Activated T-helper 2 cell treated with anti-CD3 and anti-CD28 coated beads, Interferon-gamma antibody, Interleukin-2, Interleukin-4, amounts not matched to agents 10 μg/mL and 5 μg/mL and 100 μg/mL, durations not matched to agents 14 hours and 24 hours and 36 hours (primary cell): ENCODE results near the gene BTF3L4. TPM values are rescaled to one million over a fixed set of nuclear protein-coding genes. Genes with fewer than 3 reads are reported as not detected.
A peak's percentile ranks its signal among the peaks of the same experiment; 100 is the strongest.
"Not testable (repeated sequence)": the region's sequence is repeated elsewhere in the genome, so short reads cannot be mapped to it uniquely, and the experiment has no call there.

Experiments used
- DNase-seq: peaks from one replicate; pipeline ENCODE4 v3.0.0; 2021; ENCODE audit warnings: low spot score
- H3K27ac Mint-ChIP-seq: one replicate; pipeline ENCODE4 v1.8.0; 2021; ENCODE audit warnings: mixed read lengths
- H3K27me3 Mint-ChIP-seq: one replicate; pipeline ENCODE4 v1.8.0; 2021; ENCODE audit warnings: low read depth, mixed read lengths
- H3K36me3 Mint-ChIP-seq: one replicate; pipeline ENCODE4 v1.8.0; 2021; ENCODE audit warnings: low read depth, mixed read lengths
- H3K4me1 Mint-ChIP-seq: one replicate; pipeline ENCODE4 v1.8.0; 2021; ENCODE audit warnings: low read depth, mixed read lengths
- H3K4me3 Mint-ChIP-seq: one replicate; pipeline ENCODE4 v1.8.0; 2021; ENCODE audit warnings: low read depth, mild to moderate bottlenecking, moderate library complexity, mixed read lengths
- H3K9me3 Mint-ChIP-seq: one replicate; pipeline ENCODE4 v1.8.0; 2021; ENCODE audit warnings: mixed read lengths
- intact Hi-C: fragments of 100-400 bp; cut with micrococcal nuclease; formaldehyde crosslinking; loops from one replicate; pipeline ENCODE4 v1.15.1; 2023
- total RNA-seq: library from RNA; stranded (reverse); gene quantifications from 2 replicates; pipeline ENCODE4 v1.2.3, GENCODE V29; 2022

Gene BTF3L4
- total RNA-seq, 1 donor from 2014 or later: 40.8 TPM

DNA sequence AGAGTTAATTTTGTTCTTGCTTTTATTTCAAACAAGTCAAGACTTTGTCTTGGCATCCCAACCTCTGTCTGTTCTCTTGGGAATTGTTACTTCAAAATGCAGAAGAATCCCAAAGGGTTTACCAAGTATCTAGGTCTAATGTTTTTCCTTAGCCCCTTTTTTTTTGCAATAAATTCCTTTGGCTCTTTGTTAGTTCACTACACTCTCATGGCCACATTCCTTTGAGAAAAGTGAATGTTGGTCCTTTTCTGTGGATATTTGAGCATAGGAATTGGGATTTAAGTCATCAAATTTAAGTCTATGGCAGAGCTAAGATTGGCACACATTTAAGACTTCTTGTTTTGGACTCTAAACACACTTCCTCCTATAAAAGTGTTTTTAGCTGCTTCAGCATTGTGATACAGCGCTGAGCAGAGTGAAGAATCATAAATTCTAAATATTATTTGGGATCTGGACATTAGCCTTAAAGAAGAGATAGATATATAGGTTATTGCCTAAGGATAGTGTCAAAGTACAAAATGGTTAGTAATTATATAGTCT, 1.9 kb downstream of the BTF3L4 start:
- H3K4me3 Mint-ChIP-seq: peak overlapping the region; percentile 100
- intact Hi-C loops: loop anchor here (5.0 to 10.0 kb wide), 4 partner anchors 84 to 1994 kb away; partner anchors contain the start of genes CC2D1B, ORC1, PRPF38A and TCEANC2
- DNase-seq: no peak
- peaks cover 35% of the 10 kb centered on the region for H3K36me3 Mint-ChIP-seq
- no peaks in the 10 kb centered on the region for H3K27me3 Mint-ChIP-seq
- H3K27ac Mint-ChIP-seq: no peak overlapping the region
- no peaks in the 10 kb centered on the region for H3K9me3 Mint-ChIP-seq
- H3K4me1 Mint-ChIP-seq: peaks cover 36% of the 10 kb centered on the region

DNA sequence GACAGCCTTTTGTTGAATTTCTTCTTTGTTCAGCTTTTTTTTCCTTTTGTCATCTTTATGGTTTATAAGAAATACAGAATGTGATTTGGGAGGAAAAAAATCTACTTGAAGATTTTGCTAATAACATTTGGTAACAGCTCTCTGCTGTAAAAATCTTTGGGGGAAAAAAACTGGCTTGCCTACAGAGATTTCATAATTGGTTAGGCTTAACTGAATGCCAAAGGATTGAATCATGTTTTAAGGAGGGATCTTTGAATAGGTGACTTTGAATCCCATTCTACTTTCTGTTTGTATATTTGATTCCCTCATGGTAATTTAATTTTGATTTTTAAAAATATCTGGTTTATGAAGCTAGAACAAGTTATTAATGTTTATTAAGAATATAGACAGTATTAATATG, 3.2 kb downstream of the BTF3L4 start:
- no peak overlapping the region for H3K27ac Mint-ChIP-seq
- DNase-seq: no peak
- H3K36me3 Mint-ChIP-seq: peaks cover 43% of the 10 kb centered on the region
- no peaks in the 10 kb centered on the region for H3K27me3 Mint-ChIP-seq
- intact Hi-C loops: loop anchor here (5.0 to 10.0 kb wide), 4 partner anchors 83 to 1993 kb away; partner anchors contain the start of genes CC2D1B, ORC1, PRPF38A and TCEANC2
- H3K4me1 Mint-ChIP-seq: peaks cover 30% of the 10 kb centered on the region
- peak overlapping the region; percentile 45 for H3K4me3 Mint-ChIP-seq
- H3K9me3 Mint-ChIP-seq: no peaks in the 10 kb centered on the region

DNA sequence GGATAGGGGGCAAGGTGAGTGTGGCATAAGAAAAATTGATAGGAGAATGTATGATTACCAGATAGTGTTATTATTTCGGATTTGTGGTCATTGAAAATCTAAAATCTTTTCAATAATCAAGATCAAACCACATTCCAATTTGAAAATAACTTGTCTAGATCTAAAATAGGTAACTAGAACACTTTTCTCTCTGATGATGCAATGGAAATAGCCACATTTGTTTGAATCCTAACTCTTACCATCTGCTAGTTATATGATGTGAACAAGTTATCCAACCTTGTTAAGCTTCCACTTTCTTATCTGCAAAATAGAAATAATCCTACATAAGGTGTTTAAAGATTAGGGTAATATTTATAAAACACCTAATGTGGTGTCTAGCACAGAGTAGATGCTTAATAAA, 3.8 kb downstream of the BTF3L4 start:
- H3K4me1 Mint-ChIP-seq: peaks cover 29% of the 10 kb centered on the region
- peaks cover 47% of the 10 kb centered on the region for H3K36me3 Mint-ChIP-seq
- no peak overlapping the region for H3K27ac Mint-ChIP-seq
- intact Hi-C loops: loop anchor here (5.0 to 10.0 kb wide), 4 partner anchors 82 to 1992 kb away; partner anchors contain the start of genes CC2D1B, ORC1, PRPF38A and TCEANC2
- no peaks in the 10 kb centered on the region for H3K27me3 Mint-ChIP-seq
- no peak overlapping the region for H3K4me3 Mint-ChIP-seq
- DNase-seq: no peak
- H3K9me3 Mint-ChIP-seq: no peaks in the 10 kb centered on the region

GRCh38 chr1:52060822-52061221, 4.7 kb downstream of the BTF3L4 start:
- H3K27me3 Mint-ChIP-seq: no peaks in the 10 kb centered on the region
- H3K27ac Mint-ChIP-seq: no peak overlapping the region
- peaks cover 29% of the 10 kb centered on the region for H3K4me1 Mint-ChIP-seq
- H3K4me3 Mint-ChIP-seq: no peak overlapping the region
- intact Hi-C loops: no loop called here
- H3K9me3 Mint-ChIP-seq: no peaks in the 10 kb centered on the region
- DNase-seq: no peak
- H3K36me3 Mint-ChIP-seq: peaks cover 55% of the 10 kb centered on the region

DNA sequence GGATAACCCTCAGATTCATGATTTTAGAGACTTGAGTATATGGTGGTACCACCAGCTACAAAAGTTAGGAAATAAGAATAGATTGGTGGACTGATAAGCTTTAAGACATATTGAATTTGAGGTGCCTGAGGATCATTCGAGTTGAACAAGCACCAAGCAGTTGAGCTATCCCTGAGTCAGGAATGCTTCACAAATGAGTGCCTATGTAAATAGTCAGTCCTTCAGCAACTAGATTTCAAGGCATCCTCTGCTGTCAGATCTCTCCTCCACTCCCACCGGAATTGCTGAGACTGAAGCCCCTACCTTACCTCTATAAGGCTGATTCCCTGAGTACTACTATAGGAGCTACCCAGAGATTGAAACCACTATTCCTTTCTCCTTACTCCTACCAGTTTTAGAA, 7.1 kb downstream of the BTF3L4 start:
- intact Hi-C loops: no loop called here
- H3K9me3 Mint-ChIP-seq: no peaks in the 10 kb centered on the region
- H3K4me3 Mint-ChIP-seq: no peak overlapping the region
- H3K4me1 Mint-ChIP-seq: peaks cover 17% of the 10 kb centered on the region
- peaks cover 62% of the 10 kb centered on the region for H3K36me3 Mint-ChIP-seq
- no peak overlapping the region for H3K27ac Mint-ChIP-seq
- H3K27me3 Mint-ChIP-seq: no peaks in the 10 kb centered on the region
- no peak for DNase-seq

- Mint-ChIP-seq H3K9me3 (no peaks in the 10 kb centered on the region), H3K4me1 (peaks cover 16% of the 10 kb centered on the region), H3K36me3 (peaks cover 44% of the 10 kb centered on the region), H3K4me3 (no peak overlapping the region), H3K27me3 (no peaks in the 10 kb centered on the region), H3K27ac (no peak overlapping the region)
- intact Hi-C loops: no loop called here
- DNase-seq: no peak
Observed at GRCh38 chr1:52070704-52071103, 14.6 kb downstream of the BTF3L4 start.

- peaks cover 47% of the 10 kb centered on the region for H3K36me3 Mint-ChIP-seq
- DNase-seq: no peak
- H3K27me3 Mint-ChIP-seq: no peaks in the 10 kb centered on the region
- no peak overlapping the region for H3K4me3 Mint-ChIP-seq
- peaks cover 16% of the 10 kb centered on the region for H3K4me1 Mint-ChIP-seq
- no peaks in the 10 kb centered on the region for H3K9me3 Mint-ChIP-seq
- intact Hi-C loops: no loop called here
- H3K27ac Mint-ChIP-seq: no peak overlapping the region
Observed at GRCh38 chr1:52072291-52072690, 16.2 kb downstream of the BTF3L4 start.

- H3K9me3 Mint-ChIP-seq, H3K27ac Mint-ChIP-seq, intact Hi-C loops, H3K27me3 Mint-ChIP-seq, H3K4me3 Mint-ChIP-seq, DNase-seq, H3K4me1 Mint-ChIP-seq: not testable (repeated sequence)
- H3K36me3 Mint-ChIP-seq: peaks cover 34% of the 10 kb centered on the region
Observed at GRCh38 chr1:52077277-52077676, 21.2 kb downstream of the BTF3L4 start.

- Mint-ChIP-seq H3K9me3 (no peaks in the 10 kb centered on the region), H3K4me1 (peaks cover 4% of the 10 kb centered on the region), H3K27me3 (no peaks in the 10 kb centered on the region), H3K27ac (no peak overlapping the region), H3K4me3 (no peak overlapping the region), H3K36me3 (peaks cover 26% of the 10 kb centered on the region)
- no peak for DNase-seq
- intact Hi-C loops: no loop called here
Observed at GRCh38 chr1:52080014-52080415, 23.9 kb downstream of the BTF3L4 start.

GRCh38 chr1:52087892-52088291, 31.8 kb downstream of the BTF3L4 start:
- H3K36me3 Mint-ChIP-seq: peaks cover 50% of the 10 kb centered on the region
- H3K4me1 Mint-ChIP-seq, H3K4me3 Mint-ChIP-seq, DNase-seq, H3K27ac Mint-ChIP-seq, intact Hi-C loops, H3K27me3 Mint-ChIP-seq, H3K9me3 Mint-ChIP-seq: not testable (repeated sequence)

GRCh38 chr1:52094300-52094699, 38.2 kb downstream of the BTF3L4 start:
- DNase-seq, intact Hi-C loops, H3K27me3 Mint-ChIP-seq, H3K4me3 Mint-ChIP-seq, H3K27ac Mint-ChIP-seq, H3K9me3 Mint-ChIP-seq, H3K4me1 Mint-ChIP-seq: not testable (repeated sequence)
- H3K36me3 Mint-ChIP-seq: peaks cover 22% of the 10 kb centered on the region

DNA sequence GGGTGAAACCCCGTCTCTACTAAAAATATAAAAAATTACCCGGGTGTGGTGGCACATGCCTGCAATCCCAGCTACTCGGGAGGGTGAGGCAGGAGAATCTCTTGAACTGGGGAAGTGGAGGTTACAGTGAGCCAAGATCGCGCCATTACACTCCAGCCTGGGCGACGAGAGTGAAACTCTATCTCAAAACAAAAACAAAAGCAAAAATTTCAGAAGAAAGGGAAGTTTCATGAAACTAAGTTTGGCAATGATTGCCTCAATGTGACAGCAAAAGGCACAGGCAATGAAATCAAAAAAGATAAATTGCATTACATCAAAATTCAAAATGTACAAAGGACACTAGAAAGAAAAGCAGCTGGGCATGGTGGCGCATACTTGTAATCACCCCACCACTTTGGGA, 40.1 kb downstream of the BTF3L4 start:
- intact Hi-C loops: no loop called here
- H3K36me3 Mint-ChIP-seq: peaks cover 7% of the 10 kb centered on the region
- H3K27me3 Mint-ChIP-seq: peaks cover 8% of the 10 kb centered on the region
- DNase-seq: no peak
- no peaks in the 10 kb centered on the region for H3K4me1 Mint-ChIP-seq
- no peak overlapping the region for H3K27ac Mint-ChIP-seq
- H3K9me3 Mint-ChIP-seq: no peaks in the 10 kb centered on the region
- no peak overlapping the region for H3K4me3 Mint-ChIP-seq

DNA sequence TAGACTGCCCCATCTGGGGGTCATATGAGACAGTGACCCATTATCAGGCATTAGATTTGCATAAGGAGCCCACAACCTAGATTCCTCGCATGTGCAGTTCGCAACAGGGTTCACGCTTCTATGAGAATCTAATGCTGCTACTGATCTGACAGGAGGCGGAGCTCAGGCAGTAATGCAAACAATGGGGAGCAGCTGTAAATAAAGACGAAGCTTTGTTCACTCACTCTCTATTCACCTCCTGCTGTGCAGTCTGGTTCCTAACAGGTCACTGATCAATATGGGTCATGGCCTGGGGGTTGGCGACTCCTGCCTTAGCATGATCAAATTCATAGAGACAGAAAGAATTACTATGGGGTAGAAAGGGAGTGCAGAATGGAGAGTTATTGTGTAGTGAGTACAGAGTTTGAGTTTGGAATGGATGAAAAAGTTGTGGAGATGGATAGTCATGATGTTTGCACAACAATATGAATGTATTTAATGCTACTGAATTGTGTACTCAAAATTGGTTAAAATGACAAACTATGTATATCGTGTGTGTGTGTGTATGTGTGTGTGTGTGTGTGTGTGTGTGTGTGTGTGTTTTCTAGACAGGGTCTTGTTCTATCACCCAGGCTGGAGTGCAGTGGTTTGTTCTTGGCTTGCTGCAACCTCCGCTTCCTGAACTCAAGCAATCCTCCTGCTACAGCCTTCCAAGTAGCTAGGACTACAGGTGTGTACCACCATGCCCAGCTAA, 42.2 kb downstream of the BTF3L4 start:
- Mint-ChIP-seq H3K9me3 (no peaks in the 10 kb centered on the region), H3K27ac (no peak overlapping the region), H3K36me3 (no peaks in the 10 kb centered on the region), H3K4me1 (peaks cover 12% of the 10 kb centered on the region), H3K27me3 (peaks cover 8% of the 10 kb centered on the region), H3K4me3 (no peak overlapping the region)
- no peak for DNase-seq
- intact Hi-C loops: no loop called here
